ENCODE measurements around the gene TMCO5A. TPM values are rescaled to one million over a fixed set of nuclear protein-coding genes. Genes with fewer than 3 reads are reported as not detected.

TMCO5A gene
- not detected for total RNA-seq

GRCh38 chr15:37934340-37934739 is at the start of gene TMCO5A:
Gene TMCO5A (plus strand): TSS chr15:37934640. CDS start chr15:37936324, 1,684 bp downstream.

